CD4-positive, alpha-beta T cell (primary cell): Measurements from ENCODE around the gene ZNF451. TPM values are rescaled to one million over a fixed set of nuclear protein-coding genes. Genes with fewer than 3 reads are reported as not detected.

Source experiments
- ATAC-seq: fragments of 200-7000 bp; cut with Tn5 transposase; one replicate; pipeline ENCODE4 v1.10.0; 2022; ENCODE audit warnings: mild to moderate bottlenecking; ENCODE audit not compliant: poor library complexity
- CTCF ChIA-PET: fragments of 350-600 bp; sonication (Branson Sonifier 250); formaldehyde crosslinking; loops from one replicate; lab custom pipeline; 2021; ENCODE audit warnings: antibody characterized with exemption, inconsistent platforms; lab: Charles Lee
- POLR2A ChIA-PET: fragments of 350-600 bp; sonication (Branson Sonifier 250); formaldehyde crosslinking; loops from one replicate; lab custom pipeline; 2021; ENCODE audit warnings: antibody characterized with exemption, inconsistent platforms; lab: Charles Lee
- DNase-seq, 14 experiments: peaks; one replicate each; pipeline ENCODE4 v3.0.0-alpha.2; 2013 to 2020; ENCODE audit warnings: mixed read lengths in 2 of 14
- H3K27ac ChIP-seq, 2 donors: one replicate each; pipeline versions ENCODE4 v1.5.1 to v1.7.0; 2013; ENCODE audit warnings: low read length in 2 of 2, low read depth in 1 of 2, mild to moderate bottlenecking in 1 of 2
- H3K27me3 ChIP-seq, 2 experiments: 1 replicate in 1 of 2; 2 replicates in 1 of 2; pipeline versions ENCODE4 v1.6.1 to v1.7.0; 2013; ENCODE audit warnings: low read length in 2 of 2, control low read depth in 1 of 2, mild to moderate bottlenecking in 1 of 2, moderate library complexity in 1 of 2; ENCODE audit not compliant: insufficient read depth in 2 of 2, control insufficient read depth in 1 of 2
- H3K36me3 ChIP-seq: one replicate; pipeline ENCODE4 v1.6.1; 2013; ENCODE audit warnings: low read length, control low read depth; ENCODE audit not compliant: insufficient read depth
- H3K4me1 ChIP-seq: one replicate; pipeline ENCODE4 v1.6.1; 2013; ENCODE audit warnings: low read length, control low read depth; ENCODE audit not compliant: insufficient read depth
- H3K4me3 ChIP-seq: one replicate; pipeline ENCODE4 v1.5.1; 2013; ENCODE audit warnings: mild to moderate bottlenecking, low read length, moderate library complexity
- H3K9me3 ChIP-seq, 2 experiments: 1 replicate in 1 of 2; 2 replicates in 1 of 2; pipeline versions ENCODE4 v1.6.1 to v1.7.0; 2013; ENCODE audit warnings: low read length in 2 of 2, mild to moderate bottlenecking in 2 of 2, control low read depth in 1 of 2, moderate library complexity in 1 of 2; ENCODE audit not compliant: control insufficient read depth in 1 of 2, insufficient read depth in 1 of 2
- H3K27ac Mint-ChIP-seq: one replicate; pipeline ENCODE4 v1.8.0; 2020; ENCODE audit warnings: mixed read lengths
- H3K27me3 Mint-ChIP-seq: one replicate; pipeline ENCODE4 v1.8.0; 2021; ENCODE audit warnings: mixed read lengths
- H3K36me3 Mint-ChIP-seq: one replicate; pipeline ENCODE4 v1.8.0; 2021; ENCODE audit warnings: low read depth, mixed read lengths
- H3K4me1 Mint-ChIP-seq: one replicate; pipeline ENCODE4 v1.8.0; 2021; ENCODE audit warnings: low read depth, mixed read lengths
- H3K4me3 Mint-ChIP-seq: one replicate; pipeline ENCODE4 v1.8.0; 2020; ENCODE audit warnings: mild to moderate bottlenecking, mixed read lengths
- H3K9me3 Mint-ChIP-seq: one replicate; pipeline ENCODE4 v1.8.0; 2020; ENCODE audit warnings: mixed read lengths
- CTCF ChIP-seq: fragments of 200-600 bp; IDR thresholded peaks from one replicate; pipeline ENCODE4 v1.8.0; 2022; ENCODE audit warnings: antibody characterized with exemption, mild to moderate bottlenecking
- intact Hi-C, 2 experiments: fragments of 100-400 bp; cut with DNase I in 1 of 2; cut with micrococcal nuclease in 1 of 2; formaldehyde crosslinking; loops; one replicate each; pipeline versions ENCODE4 v1.15.1 to v1.9.0; 2023 to 2025; cut with DNase I, micrococcal nuclease
- total RNA-seq, 174 experiments: library from RNA in 2 of 174; stranded (reverse) in 2 of 174; gene quantifications; one replicate each; pipeline ENCODE4 v1.2.3 and lab custom pipeline; 2021 to 2026

The ZNF451 gene
- total RNA-seq, 2 experiments from 2014 or later, result 124 to 132 TPM

- no peak for DNase-seq
- TF ChIP-seq CTCF, result no peak
- Histone ChIP-seq H3K27me3 (no peaks in the 10 kb centered on the region), H3K9me3 (no peaks in the 10 kb centered on the region), H3K36me3 (no peaks in the 10 kb centered on the region), H3K27ac (no peak overlapping the region), H3K4me1 (no peaks in the 10 kb centered on the region), H3K4me3 (no peak overlapping the region)
- Mint-ChIP-seq H3K27ac (no peak overlapping the region), H3K4me1 (no peaks in the 10 kb centered on the region), H3K4me3 (no peak overlapping the region), H3K9me3 (no peaks in the 10 kb centered on the region), H3K27me3 (no peaks in the 10 kb centered on the region), H3K36me3 (no peaks in the 10 kb centered on the region)
- no peak for ATAC-seq
- POLR2A ChIA-PET, result no interaction called here
- CTCF ChIA-PET, result no interaction called here
- intact Hi-C loops, result no loop called here
Observed at GRCh38 chr6:57207141-57207540, 117.2 kb downstream of the ZNF451 start.

- H3K4me1 Mint-ChIP-seq, result no peaks in the 10 kb centered on the region
- no peak overlapping the region for H3K4me3 Mint-ChIP-seq
- no peaks in the 10 kb centered on the region for H3K9me3 Mint-ChIP-seq
- Histone ChIP-seq H3K4me3 (no peak overlapping the region), H3K9me3 (no peaks in the 10 kb centered on the region), H3K27ac (no peak overlapping the region), H3K36me3 (no peaks in the 10 kb centered on the region), H3K27me3 (no peaks in the 10 kb centered on the region), H3K4me1 (no peaks in the 10 kb centered on the region)
- H3K36me3 Mint-ChIP-seq, result no peaks in the 10 kb centered on the region
- ChIA-PET CTCF (no interaction called here), POLR2A (no interaction called here)
- DNase-seq (no peak), ATAC-seq (no peak)
- no peaks in the 10 kb centered on the region for H3K27me3 Mint-ChIP-seq
- TF ChIP-seq CTCF, result no peak
- no peak overlapping the region for H3K27ac Mint-ChIP-seq
- intact Hi-C loops, result no loop called here
Observed at GRCh38 chr6:57207872-57208271, 117.9 kb downstream of the ZNF451 start.

GRCh38 chr6:57209030-57209429 lies 119.0 kb downstream of the ZNF451 start:
- ATAC-seq, result no peak
- CTCF ChIA-PET, result no interaction called here
- H3K4me1 Mint-ChIP-seq, result peaks cover 6% of the 10 kb centered on the region
- no peak overlapping the region for H3K27ac Mint-ChIP-seq
- Histone ChIP-seq H3K4me1 (peaks cover 4% of the 10 kb centered on the region), H3K27me3 (no peaks in the 10 kb centered on the region), H3K27ac (no peak overlapping the region), H3K4me3 (no peak overlapping the region), H3K9me3 (no peaks in the 10 kb centered on the region), H3K36me3 (no peaks in the 10 kb centered on the region)
- no peaks in the 10 kb centered on the region for H3K9me3 Mint-ChIP-seq
- POLR2A ChIA-PET, result no interaction called here
- DNase-seq, result no peak
- no peak overlapping the region for H3K4me3 Mint-ChIP-seq
- H3K36me3 Mint-ChIP-seq, result no peaks in the 10 kb centered on the region
- TF ChIP-seq CTCF, result no peak
- intact Hi-C loops, result no loop called here
- H3K27me3 Mint-ChIP-seq, result no peaks in the 10 kb centered on the region
